ENCODE measurements around the gene HIVEP3.

DNA sequence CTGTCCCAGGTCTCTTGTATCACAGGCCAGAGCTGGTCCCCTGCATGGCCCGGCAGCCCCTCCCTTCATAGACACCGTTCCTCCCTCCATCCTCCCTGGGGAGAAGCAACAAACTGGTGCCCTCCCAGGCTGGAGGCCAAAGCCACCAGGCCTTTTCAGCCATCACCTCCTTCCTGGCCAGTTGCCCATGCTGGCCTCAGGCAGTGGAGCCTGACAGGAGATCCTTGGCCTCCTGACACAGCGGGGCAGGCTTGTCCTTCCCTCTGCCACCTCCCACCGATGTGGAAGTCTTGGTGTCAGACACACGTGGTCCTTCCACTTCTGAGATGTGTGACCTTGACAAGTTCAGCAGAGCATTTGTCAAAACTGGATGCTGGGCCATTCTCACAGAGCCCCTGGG lies 206.0 kb downstream of the HIVEP3 start:
- TF ChIP-seq, protein P1, sequence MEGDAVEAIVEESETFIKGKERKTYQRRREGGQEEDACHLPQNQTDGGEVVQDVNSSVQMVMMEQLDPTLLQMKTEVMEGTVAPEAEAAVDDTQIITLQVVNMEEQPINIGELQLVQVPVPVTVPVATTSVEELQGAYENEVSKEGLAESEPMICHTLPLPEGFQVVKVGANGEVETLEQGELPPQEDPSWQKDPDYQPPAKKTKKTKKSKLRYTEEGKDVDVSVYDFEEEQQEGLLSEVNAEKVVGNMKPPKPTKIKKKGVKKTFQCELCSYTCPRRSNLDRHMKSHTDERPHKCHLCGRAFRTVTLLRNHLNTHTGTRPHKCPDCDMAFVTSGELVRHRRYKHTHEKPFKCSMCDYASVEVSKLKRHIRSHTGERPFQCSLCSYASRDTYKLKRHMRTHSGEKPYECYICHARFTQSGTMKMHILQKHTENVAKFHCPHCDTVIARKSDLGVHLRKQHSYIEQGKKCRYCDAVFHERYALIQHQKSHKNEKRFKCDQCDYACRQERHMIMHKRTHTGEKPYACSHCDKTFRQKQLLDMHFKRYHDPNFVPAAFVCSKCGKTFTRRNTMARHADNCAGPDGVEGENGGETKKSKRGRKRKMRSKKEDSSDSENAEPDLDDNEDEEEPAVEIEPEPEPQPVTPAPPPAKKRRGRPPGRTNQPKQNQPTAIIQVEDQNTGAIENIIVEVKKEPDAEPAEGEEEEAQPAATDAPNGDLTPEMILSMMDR (IDR thresholded peaks at IDR 0.05), result no peak
- no peak for TF ChIP-seq POLR2A (IDR thresholded peaks at IDR 0.05)

Data from right lobe of liver (tissue), 4 donors.